Measurements from ENCODE around the gene CARD8. TPM values are rescaled to one million over a fixed set of nuclear protein-coding genes. Genes with fewer than 3 reads are reported as not detected.

Gene CARD8
- total RNA-seq, 1 donor from 2014 or later, result 88.2 TPM

DNA sequence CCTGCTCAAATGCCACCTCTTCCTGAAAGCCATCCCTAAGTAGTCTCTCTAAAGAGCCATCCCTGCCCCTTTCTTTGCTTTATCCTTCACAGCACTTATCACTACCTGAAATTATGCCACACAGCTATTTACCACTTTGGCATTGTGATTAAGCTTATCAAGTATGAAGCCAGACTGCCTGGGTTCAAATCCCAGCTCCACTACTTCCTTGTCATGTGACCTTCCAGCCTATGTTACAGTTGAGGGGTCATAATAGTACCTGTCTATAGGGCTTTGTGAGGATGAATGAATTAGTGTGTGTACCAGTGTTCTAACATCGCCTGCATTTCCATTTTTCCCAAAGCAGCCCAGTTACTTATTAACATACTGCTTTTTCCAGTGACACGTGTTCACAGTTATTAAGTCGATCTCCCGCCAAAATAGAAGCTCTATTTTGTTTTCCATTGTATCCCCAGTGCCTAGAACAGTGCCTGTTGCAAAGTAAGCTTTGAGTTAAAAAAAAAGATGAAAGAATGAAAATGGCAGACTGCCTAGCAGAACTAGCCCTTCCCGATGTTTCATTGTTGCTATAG is 52.4 kb downstream of the CARD8 start:
- TF ChIP-seq CTCF (IDR thresholded peaks at IDR 0.05), result no peak
- intact Hi-C loops (cut with DNase I), result no loop called here
- DNase-seq, result no peak

DNA sequence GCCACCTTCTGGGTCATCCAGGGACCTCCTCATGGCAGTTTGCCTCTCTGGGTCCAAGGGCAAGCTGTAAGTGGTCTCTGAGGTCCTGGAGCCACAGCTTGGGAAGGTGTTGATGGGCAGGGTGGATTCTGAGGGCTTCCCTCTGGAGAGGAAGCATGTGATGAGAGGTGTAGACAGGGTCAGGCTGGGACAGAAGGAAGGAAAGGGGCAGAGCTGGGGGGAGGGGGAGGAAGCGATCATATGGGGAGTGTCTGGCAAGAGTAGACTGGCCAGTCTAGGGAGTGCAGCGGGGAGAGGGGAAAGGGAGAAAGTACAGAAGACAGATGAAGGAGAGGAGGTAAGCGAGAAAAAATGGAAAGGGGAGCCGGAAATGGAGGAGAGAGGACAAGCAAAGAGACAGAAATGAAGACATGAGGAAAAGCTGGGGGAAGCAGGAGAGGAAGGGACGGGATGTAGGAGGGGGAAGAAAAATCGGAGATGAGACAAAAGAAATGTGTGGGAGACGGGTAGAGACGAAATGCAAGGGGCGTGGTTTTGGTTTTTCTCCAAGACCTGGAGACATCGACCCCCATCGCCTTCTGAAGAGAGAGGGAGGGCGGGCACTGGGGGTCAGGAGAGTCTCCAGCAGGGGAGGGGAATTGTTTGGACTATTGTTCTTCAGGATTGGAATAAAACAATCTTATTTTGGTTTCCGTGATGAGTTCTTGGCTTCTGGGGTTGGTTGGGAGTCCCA is 58.6 kb downstream of the CARD8 start:
- ATAC-seq (peak; percentile 17), DNase-seq (no peak)
- Histone ChIP-seq H3K4me3 (no peak overlapping the region), H3K27ac (no peak overlapping the region), H3K27me3 (no peaks in the 10 kb centered on the region), H3K4me1 (no peaks in the 10 kb centered on the region), H3K9me3 (no peaks in the 10 kb centered on the region), H3K36me3 (no peaks in the 10 kb centered on the region)
- intact Hi-C loops (cut with DNase I), result no loop called here
- no peak for TF ChIP-seq CTCF (IDR thresholded peaks at IDR 0.05)

More for the DNA sequence above, 52.4 kb downstream of the CARD8 start:
- no peak for ATAC-seq
- Histone ChIP-seq H3K9me3 (no peaks in the 10 kb centered on the region), H3K4me1 (peaks cover 12% of the 10 kb centered on the region), H3K27ac (peak overlapping the region; percentile 61), H3K27me3 (no peaks in the 10 kb centered on the region), H3K36me3 (no peaks in the 10 kb centered on the region), H3K4me3 (peak overlapping the region; percentile 72)

GRCh38 chr19:48196321-48196763 is 59.4 kb downstream of the CARD8 start:
- no peak for TF ChIP-seq CTCF (IDR thresholded peaks at IDR 0.05)
- H3K9me3 ChIP-seq, result no peaks in the 10 kb centered on the region
- H3K27ac ChIP-seq, result no peak overlapping the region
- H3K36me3 ChIP-seq, result no peaks in the 10 kb centered on the region
- DNase-seq (no peak), ATAC-seq (no peak)
- H3K27me3 ChIP-seq, result no peaks in the 10 kb centered on the region
- H3K4me3 ChIP-seq, result no peak overlapping the region
- intact Hi-C loops (cut with DNase I), result no loop called here
- H3K4me1 ChIP-seq, result no peaks in the 10 kb centered on the region

GRCh38 chr19:48194844-48195830 is 60.6 kb downstream of the CARD8 start:
- no peaks in the 10 kb centered on the region for H3K27me3 ChIP-seq
- H3K27ac ChIP-seq, result no peak overlapping the region
- no peaks in the 10 kb centered on the region for H3K9me3 ChIP-seq
- intact Hi-C loops (cut with DNase I), result no loop called here
- H3K4me1 ChIP-seq, result no peaks in the 10 kb centered on the region
- DNase-seq, result no peak
- no peak overlapping the region for H3K4me3 ChIP-seq
- H3K36me3 ChIP-seq, result no peaks in the 10 kb centered on the region
- no peak for ATAC-seq
- TF ChIP-seq CTCF (IDR thresholded peaks at IDR 0.05), result no peak

GRCh38 chr19:48194041-48194843 is 61.5 kb downstream of the CARD8 start:
- peak; percentile 41 for TF ChIP-seq CTCF (IDR thresholded peaks at IDR 0.05)
- Histone ChIP-seq H3K27me3 (no peaks in the 10 kb centered on the region), H3K4me1 (no peaks in the 10 kb centered on the region), H3K4me3 (no peak overlapping the region), H3K9me3 (no peaks in the 10 kb centered on the region), H3K27ac (no peak overlapping the region), H3K36me3 (no peaks in the 10 kb centered on the region)
- intact Hi-C loops (cut with DNase I), result no loop called here
- no peak for ATAC-seq
- no peak for DNase-seq
